ES-I3 (cell line): Measurements from ENCODE around the gene RMC1.

ENCODE experiments used
- H3K36me3 ChIP-seq: 2 replicates; pipeline ENCODE4 v1.6.1; 2013; ENCODE audit warnings: mild to moderate bottlenecking, low read length, control low read depth, moderate library complexity; ENCODE audit not compliant: insufficient read depth
- H3K4me1 ChIP-seq: 2 replicates; pipeline ENCODE4 v1.6.1; 2013; ENCODE audit warnings: mild to moderate bottlenecking, control low read depth, low read length; ENCODE audit not compliant: insufficient read depth
- H3K9ac ChIP-seq: 2 replicates; pipeline ENCODE4 v1.6.1; 2013; ENCODE audit warnings: low read depth, mild to moderate bottlenecking, low read length, moderate library complexity
- H3K9me3 ChIP-seq: 2 replicates; pipeline ENCODE4 v1.6.1; 2013; ENCODE audit warnings: mild to moderate bottlenecking, low read length, moderate library complexity; ENCODE audit not compliant: control insufficient read depth, insufficient read depth

Gene RMC1

GRCh38 chr18:23503038-23503962 is at the start of gene RMC1:
RMC1 (plus strand) TSS chr18:23503511; CDS start chr18:23503619, 108 bp downstream.
- H3K36me3 ChIP-seq: peaks cover 5% of the 10 kb centered on the region; the same call in 1 of the 2 replicates
- H3K4me1 ChIP-seq: 0 out of 2 replicates have a peak, but pooled peaks cover 4% of the 10 kb centered on the region
- peak within 1 kb of the TSS; percentile 93 for H3K9ac ChIP-seq
- no peaks in the 10 kb centered on the region for H3K9me3 ChIP-seq

- Histone ChIP-seq H3K9me3 (no peaks in the 10 kb centered on the region), H3K4me1 (no peaks in the 10 kb centered on the region), H3K9ac (peak overlapping the region; percentile 74), H3K36me3 (no peaks in the 10 kb centered on the region)
Measured at GRCh38 chr18:23453680-23454058, 49.6 kb upstream of the RMC1 start.

- Histone ChIP-seq H3K36me3 (no peaks in the 10 kb centered on the region), H3K9ac (no peak overlapping the region), H3K4me1 (no peaks in the 10 kb centered on the region), H3K9me3 (no peaks in the 10 kb centered on the region)
Measured at GRCh38 chr18:23456835-23457234, 46.5 kb upstream of the RMC1 start.

- Histone ChIP-seq H3K4me1 (no peaks in the 10 kb centered on the region), H3K9me3 (no peaks in the 10 kb centered on the region), H3K36me3 (peaks cover 4% of the 10 kb centered on the region), H3K9ac (no peak overlapping the region)
Measured at GRCh38 chr18:23458830-23459529, 44.3 kb upstream of the RMC1 start.

- Histone ChIP-seq H3K9me3 (no peaks in the 10 kb centered on the region), H3K36me3 (peaks cover 8% of the 10 kb centered on the region), H3K4me1 (no peaks in the 10 kb centered on the region), H3K9ac (no peak overlapping the region)
Measured at GRCh38 chr18:23459530-23459921, 43.8 kb upstream of the RMC1 start.

GRCh38 chr18:23460285-23461273 is 42.7 kb upstream of the RMC1 start:
- H3K4me1 ChIP-seq: no peaks in the 10 kb centered on the region
- peaks cover 8% of the 10 kb centered on the region for H3K36me3 ChIP-seq
- H3K9ac ChIP-seq: no peak overlapping the region
- H3K9me3 ChIP-seq: no peaks in the 10 kb centered on the region

GRCh38 chr18:23462876-23463275 is 40.4 kb upstream of the RMC1 start:
- peaks cover 8% of the 10 kb centered on the region for H3K36me3 ChIP-seq
- no peak overlapping the region for H3K9ac ChIP-seq
- H3K9me3 ChIP-seq: no peaks in the 10 kb centered on the region
- no peaks in the 10 kb centered on the region for H3K4me1 ChIP-seq

GRCh38 chr18:23468753-23469459 is 34.4 kb upstream of the RMC1 start:
- no peaks in the 10 kb centered on the region for H3K9me3 ChIP-seq
- no peaks in the 10 kb centered on the region for H3K4me1 ChIP-seq
- H3K9ac ChIP-seq: no peak overlapping the region
- peaks cover 5% of the 10 kb centered on the region for H3K36me3 ChIP-seq

- no peak overlapping the region for H3K9ac ChIP-seq
- H3K4me1 ChIP-seq: no peaks in the 10 kb centered on the region
- peaks cover 9% of the 10 kb centered on the region for H3K36me3 ChIP-seq
- no peaks in the 10 kb centered on the region for H3K9me3 ChIP-seq
Measured at GRCh38 chr18:23470620-23471387, 32.5 kb upstream of the RMC1 start.

- Histone ChIP-seq H3K36me3 (peaks cover 15% of the 10 kb centered on the region), H3K9me3 (no peaks in the 10 kb centered on the region), H3K4me1 (no peaks in the 10 kb centered on the region), H3K9ac (no peak overlapping the region)
Measured at GRCh38 chr18:23471486-23471885, 31.8 kb upstream of the RMC1 start.

GRCh38 chr18:23479829-23480505 is 23.3 kb upstream of the RMC1 start:
- Histone ChIP-seq H3K4me1 (peaks cover 7% of the 10 kb centered on the region; the same call in 1 of the 2 replicates), H3K36me3 (peaks cover 25% of the 10 kb centered on the region), H3K9ac (no peak overlapping the region), H3K9me3 (no peaks in the 10 kb centered on the region)

GRCh38 chr18:23484561-23485182 is 18.6 kb upstream of the RMC1 start:
- Histone ChIP-seq H3K9ac (no peak overlapping the region), H3K36me3 (peaks cover 9% of the 10 kb centered on the region), H3K4me1 (peaks cover 17% of the 10 kb centered on the region; the same call in 1 of the 2 replicates), H3K9me3 (no peaks in the 10 kb centered on the region)
